ENCODE results near the gene NEMP1.

Gene NEMP1

GRCh38 chr12:57109207-57110103 is 30.9 kb upstream of the NEMP1 start:
- Histone ChIP-seq H4K5ac (ENCODE audit: low read length) (peak overlapping the region; percentile 21), H2BK120ac (ENCODE audit: low read depth, low read length) (no peak overlapping the region), H2AK5ac (ENCODE audit: low read length) (peak overlapping the region; percentile 15), H3K79me1 (ENCODE audit: low read length) (peaks cover 3% of the 10 kb centered on the region), H2BK5ac (ENCODE audit: low read length) (peak overlapping the region; percentile 64), H3K4me3 (ENCODE audit: low read length) (peak overlapping the region; percentile 45), H3K18ac (ENCODE audit: low read length) (peak overlapping the region; percentile 18), H3K4me2 (ENCODE audit: low read length) (peak overlapping the region; percentile 84), H3K4me1 (ENCODE audit: control insufficient read depth, low read depth, low read length) (peaks cover 5% of the 10 kb centered on the region), H3K4ac (ENCODE audit: low read depth, low read length) (peak overlapping the region; percentile 74), H3K36me3 (ENCODE audit: control insufficient read depth, insufficient read depth, low read length) (no peaks in the 10 kb centered on the region), H3K79me2 (ENCODE audit: control insufficient read depth, insufficient read depth, low read length) (no peaks in the 10 kb centered on the region), H3K23ac (ENCODE audit: low read length) (peak overlapping the region; percentile 3), H3K56ac (ENCODE audit: low read length) (peak overlapping the region; percentile 93), H3K9ac (ENCODE audit: low read length) (peak overlapping the region; percentile 84), H4K8ac (ENCODE audit: low read depth, low read length) (no peak overlapping the region), H3K27me3 (ENCODE audit: insufficient read depth, low read length, poor library complexity) (no peaks in the 10 kb centered on the region), H2BK15ac (replicated peaks; ENCODE audit: low read depth) (no peak overlapping the region), H3K27ac (ENCODE audit: low read depth, low read length) (no peak overlapping the region)
- WGBS (ENCODE audit: extremely low coverage, insufficient coverage, low lambda C conversion rate), result no CpG with 5 or more reads among the region's 7 CpGs
- DNase-seq, result no peak

GRCh38 chr12:57107456-57108155 is 29.0 kb upstream of the NEMP1 start:
- H3K4ac ChIP-seq (ENCODE audit: low read depth, low read length), result no peak overlapping the region
- no peak overlapping the region for H3K4me3 ChIP-seq (ENCODE audit: low read length)
- H3K4me1 ChIP-seq (ENCODE audit: control insufficient read depth, low read depth, low read length), result peaks cover 5% of the 10 kb centered on the region
- peaks cover 3% of the 10 kb centered on the region for H3K79me1 ChIP-seq (ENCODE audit: low read length)
- no peak for DNase-seq
- H3K79me2 ChIP-seq (ENCODE audit: control insufficient read depth, insufficient read depth, low read length), result no peaks in the 10 kb centered on the region
- H3K36me3 ChIP-seq (ENCODE audit: control insufficient read depth, insufficient read depth, low read length), result peaks cover 4% of the 10 kb centered on the region
- no peak overlapping the region for H3K18ac ChIP-seq (ENCODE audit: low read length)
- H2AK5ac ChIP-seq (ENCODE audit: low read length), result no peak overlapping the region
- H4K5ac ChIP-seq (ENCODE audit: low read length), result no peak overlapping the region
- no peak overlapping the region for H3K56ac ChIP-seq (ENCODE audit: low read length)
- H2BK120ac ChIP-seq (ENCODE audit: low read depth, low read length), result no peak overlapping the region
- no peak overlapping the region for H3K27ac ChIP-seq (ENCODE audit: low read depth, low read length)
- no peaks in the 10 kb centered on the region for H3K27me3 ChIP-seq (ENCODE audit: insufficient read depth, low read length, poor library complexity)
- H3K23ac ChIP-seq (ENCODE audit: low read length), result no peak overlapping the region
- no peak overlapping the region for H3K4me2 ChIP-seq (ENCODE audit: low read length)
- H3K9ac ChIP-seq (ENCODE audit: low read length), result no peak overlapping the region
- no peak overlapping the region for H2BK15ac ChIP-seq (replicated peaks; ENCODE audit: low read depth)
- no peak overlapping the region for H4K8ac ChIP-seq (ENCODE audit: low read depth, low read length)
- no CpG with 5 or more reads among the region's 7 CpGs for WGBS (ENCODE audit: extremely low coverage, insufficient coverage, low lambda C conversion rate)
- no peak overlapping the region for H2BK5ac ChIP-seq (ENCODE audit: low read length)

DNA sequence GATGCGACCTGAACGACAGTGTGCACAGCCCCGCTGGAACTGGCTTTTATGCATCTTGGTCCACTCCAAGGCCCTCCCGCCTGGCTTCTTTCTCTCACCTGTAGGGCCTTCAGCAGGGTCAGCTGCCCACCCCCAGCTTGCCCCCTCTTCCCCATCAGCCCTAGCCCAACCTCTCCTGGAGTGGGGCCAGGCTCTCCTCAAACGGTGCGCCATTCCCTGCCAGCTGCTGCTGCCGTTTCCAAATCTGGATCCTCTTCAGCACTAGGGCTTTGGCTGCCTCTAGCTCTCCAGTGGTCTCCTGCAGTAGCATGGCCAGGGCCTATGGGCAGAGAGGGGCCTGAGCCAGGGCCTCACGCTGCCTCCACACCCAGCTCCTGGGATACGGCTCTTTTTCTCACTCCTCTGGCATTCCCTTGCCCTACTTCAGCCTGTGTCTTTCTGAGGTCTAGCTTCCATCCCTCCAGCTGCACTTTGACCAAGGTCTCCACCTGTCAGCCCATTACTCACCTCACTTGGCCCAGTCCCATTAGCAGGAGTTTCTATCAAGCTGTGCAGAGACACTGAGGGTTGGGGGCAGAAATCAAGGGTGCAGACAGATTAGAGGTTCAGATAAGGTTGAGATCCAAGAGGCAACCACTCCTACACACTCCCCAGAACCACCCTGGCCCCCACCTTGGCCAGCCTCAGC is 27.6 kb upstream of the NEMP1 start:
- Histone ChIP-seq H3K56ac (ENCODE audit: low read length) (no peak overlapping the region), H2BK5ac (ENCODE audit: low read length) (no peak overlapping the region), H3K79me2 (ENCODE audit: control insufficient read depth, insufficient read depth, low read length) (no peaks in the 10 kb centered on the region), H3K36me3 (ENCODE audit: control insufficient read depth, insufficient read depth, low read length) (peaks cover 4% of the 10 kb centered on the region), H3K27ac (ENCODE audit: low read depth, low read length) (no peak overlapping the region), H3K4me3 (ENCODE audit: low read length) (no peak overlapping the region), H4K8ac (ENCODE audit: low read depth, low read length) (no peak overlapping the region), H3K4me2 (ENCODE audit: low read length) (no peak overlapping the region), H3K18ac (ENCODE audit: low read length) (no peak overlapping the region), H3K4me1 (ENCODE audit: control insufficient read depth, low read depth, low read length) (peaks cover 2% of the 10 kb centered on the region), H2BK120ac (ENCODE audit: low read depth, low read length) (no peak overlapping the region), H3K27me3 (ENCODE audit: insufficient read depth, low read length, poor library complexity) (no peaks in the 10 kb centered on the region), H4K5ac (ENCODE audit: low read length) (no peak overlapping the region), H3K23ac (ENCODE audit: low read length) (no peak overlapping the region), H2AK5ac (ENCODE audit: low read length) (no peak overlapping the region), H3K4ac (ENCODE audit: low read depth, low read length) (no peak overlapping the region), H3K9ac (ENCODE audit: low read length) (no peak overlapping the region), H3K79me1 (ENCODE audit: low read length) (peaks cover 3% of the 10 kb centered on the region), H2BK15ac (replicated peaks; ENCODE audit: low read depth) (no peak overlapping the region)
- no CpG with 5 or more reads among the region's 9 CpGs for WGBS (ENCODE audit: extremely low coverage, insufficient coverage, low lambda C conversion rate)
- no peak for DNase-seq

DNA sequence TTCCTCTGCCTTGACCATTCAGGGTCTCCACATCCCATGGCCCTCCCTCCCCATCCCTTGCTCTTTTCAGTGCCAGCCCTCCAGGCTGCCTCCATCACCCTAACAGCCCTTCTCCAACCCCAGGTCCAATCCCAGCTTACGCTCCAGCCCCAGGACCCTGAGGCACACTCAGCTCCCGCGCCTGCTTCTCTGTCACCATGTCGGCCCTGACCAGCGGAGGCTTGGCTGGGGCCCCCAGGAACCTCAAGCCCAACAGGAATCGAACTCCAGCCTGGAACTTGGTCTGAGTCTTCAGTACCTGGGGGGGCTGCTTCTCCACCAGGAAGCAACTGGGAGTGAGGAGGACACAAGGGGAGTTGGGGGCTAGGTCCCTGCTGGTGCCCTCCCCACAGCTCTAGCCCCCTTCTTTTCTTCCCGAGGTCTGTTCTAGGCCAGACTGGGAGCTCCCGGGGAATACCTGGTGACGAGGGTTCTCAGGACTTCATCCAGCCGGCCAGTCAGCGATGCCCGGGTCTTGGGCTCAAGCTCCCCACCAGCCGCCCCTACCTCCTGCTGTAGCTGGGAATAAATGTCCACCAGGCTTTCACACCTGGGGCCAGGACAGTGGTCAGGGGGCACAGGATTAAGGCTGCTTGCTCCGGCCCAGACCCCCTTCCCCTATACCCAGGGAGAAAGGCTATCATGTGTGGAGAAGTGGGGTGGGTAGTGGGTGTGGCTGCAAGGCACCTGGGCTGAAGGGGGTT is 26.6 kb upstream of the NEMP1 start:
- Histone ChIP-seq H3K27ac (ENCODE audit: low read depth, low read length) (no peak overlapping the region), H3K4me2 (ENCODE audit: low read length) (no peak overlapping the region), H3K4me1 (ENCODE audit: control insufficient read depth, low read depth, low read length) (peaks cover 2% of the 10 kb centered on the region), H3K9ac (ENCODE audit: low read length) (no peak overlapping the region), H3K4me3 (ENCODE audit: low read length) (no peak overlapping the region), H2BK15ac (replicated peaks; ENCODE audit: low read depth) (no peak overlapping the region), H3K4ac (ENCODE audit: low read depth, low read length) (no peak overlapping the region), H3K79me2 (ENCODE audit: control insufficient read depth, insufficient read depth, low read length) (no peaks in the 10 kb centered on the region), H4K5ac (ENCODE audit: low read length) (no peak overlapping the region), H2AK5ac (ENCODE audit: low read length) (no peak overlapping the region), H3K36me3 (ENCODE audit: control insufficient read depth, insufficient read depth, low read length) (peaks cover 4% of the 10 kb centered on the region), H3K18ac (ENCODE audit: low read length) (no peak overlapping the region), H3K79me1 (ENCODE audit: low read length) (peaks cover 3% of the 10 kb centered on the region), H2BK120ac (ENCODE audit: low read depth, low read length) (no peak overlapping the region), H2BK5ac (ENCODE audit: low read length) (no peak overlapping the region), H3K23ac (ENCODE audit: low read length) (no peak overlapping the region), H4K8ac (ENCODE audit: low read depth, low read length) (no peak overlapping the region), H3K56ac (ENCODE audit: low read length) (no peak overlapping the region), H3K27me3 (ENCODE audit: insufficient read depth, low read length, poor library complexity) (no peaks in the 10 kb centered on the region)
- WGBS (ENCODE audit: extremely low coverage, insufficient coverage, low lambda C conversion rate), result no CpG with 5 or more reads among the region's 14 CpGs
- no peak for DNase-seq

- H2BK5ac ChIP-seq (ENCODE audit: low read length), result no peak overlapping the region
- no peak overlapping the region for H3K4me2 ChIP-seq (ENCODE audit: low read length)
- H3K23ac ChIP-seq (ENCODE audit: low read length), result no peak overlapping the region
- H3K36me3 ChIP-seq (ENCODE audit: control insufficient read depth, insufficient read depth, low read length), result peaks cover 4% of the 10 kb centered on the region
- H3K79me1 ChIP-seq (ENCODE audit: low read length), result peaks cover under 1% of the 10 kb centered on the region
- H3K4ac ChIP-seq (ENCODE audit: low read depth, low read length), result no peak overlapping the region
- H3K18ac ChIP-seq (ENCODE audit: low read length), result no peak overlapping the region
- no peaks in the 10 kb centered on the region for H3K79me2 ChIP-seq (ENCODE audit: control insufficient read depth, insufficient read depth, low read length)
- H3K9ac ChIP-seq (ENCODE audit: low read length), result no peak overlapping the region
- H3K4me3 ChIP-seq (ENCODE audit: low read length), result no peak overlapping the region
- no peak overlapping the region for H2BK120ac ChIP-seq (ENCODE audit: low read depth, low read length)
- H4K5ac ChIP-seq (ENCODE audit: low read length), result no peak overlapping the region
- no peak overlapping the region for H4K8ac ChIP-seq (ENCODE audit: low read depth, low read length)
- H3K27me3 ChIP-seq (ENCODE audit: insufficient read depth, low read length, poor library complexity), result no peaks in the 10 kb centered on the region
- no peaks in the 10 kb centered on the region for H3K4me1 ChIP-seq (ENCODE audit: control insufficient read depth, low read depth, low read length)
- no peak overlapping the region for H3K27ac ChIP-seq (ENCODE audit: low read depth, low read length)
- no CpG with 5 or more reads among the region's 12 CpGs for WGBS (ENCODE audit: extremely low coverage, insufficient coverage, low lambda C conversion rate)
- DNase-seq, result no peak
- no peak overlapping the region for H2AK5ac ChIP-seq (ENCODE audit: low read length)
- H2BK15ac ChIP-seq (replicated peaks; ENCODE audit: low read depth), result no peak overlapping the region
- no peak overlapping the region for H3K56ac ChIP-seq (ENCODE audit: low read length)
Measured at GRCh38 chr12:57104292-57104910, 25.8 kb upstream of the NEMP1 start.

All from mesendoderm (in vitro differentiated cells).